HepG2 (cell line): ENCODE results near the gene TMCC1. TPM values are rescaled to one million over a fixed set of nuclear protein-coding genes. Genes with fewer than 3 reads are reported as not detected.

ENCODE experiments used
- EHMT2 ChIP-seq: fragments of 200-600 bp; sonication (generic); IDR thresholded peaks from 2 replicates; pipeline ENCODE4 v1.7.0; 2017; ENCODE audit warnings: antibody characterized with exemption, low read depth, low read length, borderline replicate concordance
- FOXJ3 ChIP-seq: sonication (generic); formaldehyde crosslinking; IDR thresholded peaks from 2 replicates; pipeline ENCODE4 v1.4.0; 2020; ENCODE audit warnings: missing genetic modification reagents, mild to moderate bottlenecking, borderline replicate concordance
- GPN1 ChIP-seq: sonication (generic); formaldehyde crosslinking; IDR thresholded peaks from 2 replicates; pipeline ENCODE4 v1.5.1; 2020; ENCODE audit warnings: missing genetic modification reagents, borderline replicate concordance
- SMARCC2 ChIP-seq: fragments of 450-650 bp; IDR thresholded peaks from 2 replicates; pipeline ENCODE4 v1.6.1; 2017; ENCODE audit warnings: antibody characterized with exemption, mild to moderate bottlenecking
- SNAPC2 ChIP-seq: sonication (generic); formaldehyde crosslinking; IDR thresholded peaks from 2 replicates; pipeline ENCODE4 v1.8.1; 2022; ENCODE audit warnings: mild to moderate bottlenecking, missing genetic modification reagents
- ZBTB8A ChIP-seq: sonication (generic); formaldehyde crosslinking; IDR thresholded peaks from 2 replicates; pipeline ENCODE4 v1.4.0; 2020; ENCODE audit warnings: mild to moderate bottlenecking, low read depth, missing genetic modification reagents, borderline replicate concordance
- ZNF292 ChIP-seq: sonication (generic); formaldehyde crosslinking; IDR thresholded peaks from 2 replicates; pipeline ENCODE4 v1.8.1; 2022; ENCODE audit warnings: mild to moderate bottlenecking, low read depth, missing genetic modification reagents, borderline replicate concordance
- ZNF30 ChIP-seq: sonication (generic); formaldehyde crosslinking; IDR thresholded peaks from 2 replicates; pipeline ENCODE4 v1.5.0; 2020; ENCODE audit warnings: mild to moderate bottlenecking, missing genetic modification reagents
- ZNF572 ChIP-seq: sonication (generic); formaldehyde crosslinking; IDR thresholded peaks from 2 replicates; pipeline ENCODE4 v1.5.1; 2020; ENCODE audit warnings: mild to moderate bottlenecking, missing genetic modification reagents
- ZNF616 ChIP-seq: sonication (generic); formaldehyde crosslinking; IDR thresholded peaks from 2 replicates; pipeline ENCODE4 v1.5.0; 2020; ENCODE audit warnings: low read depth, mild to moderate bottlenecking, missing genetic modification reagents
- ZNF737 ChIP-seq: sonication (generic); formaldehyde crosslinking; IDR thresholded peaks from 2 replicates; pipeline ENCODE4 v1.5.0; 2020; ENCODE audit warnings: missing genetic modification reagents, mild to moderate bottlenecking, borderline replicate concordance
- ZNF75D ChIP-seq: sonication (generic); formaldehyde crosslinking; IDR thresholded peaks from 2 replicates; pipeline ENCODE4 v1.8.1; 2023; ENCODE audit warnings: missing genetic modification reagents, mild to moderate bottlenecking, borderline replicate concordance
- polyA plus RNA-seq, 8 experiments: library from polyadenylated mRNA; depleted of rRNA in 3 of 8; stranded (reverse) in 7 of 8; unstranded in 1 of 8; fragments of >200 nt; fragmentation: Illumina TruSeq in 4 of 8; extraction: Trizol in 4 of 8; gene quantifications; 2 replicates each; pipeline versions ENCODE4 v1.2.1 to v1.2.3, GENCODE V29; 2011 to 2016; ENCODE audit warnings: low read depth in 4 of 8, missing spikeins in 1 of 8, mixed read lengths in 1 of 8; ENCODE audit not compliant: insufficient read depth in 1 of 8
- total RNA-seq, 5 experiments: library from RNA; depleted of rRNA; stranded (reverse); fragments of >200 nt; fragmentation: Illumina TruSeq; extraction: Trizol; gene quantifications; 2 replicates each; pipeline ENCODE4 v1.2.3, GENCODE V29; 2016; ENCODE audit warnings: low read depth in 1 of 5
- TF ChIP-seq, protein P1 (sequence below): sonication (generic); formaldehyde crosslinking; IDR thresholded peaks from 2 replicates; pipeline ENCODE4 v1.5.0; 2020; ENCODE audit warnings: missing genetic modification reagents
- TF ChIP-seq, protein P2 (sequence below): sonication (generic); formaldehyde crosslinking; IDR thresholded peaks from 2 replicates; pipeline ENCODE4 v1.5.1; 2020; ENCODE audit warnings: mild to moderate bottlenecking, missing genetic modification reagents
- TF ChIP-seq, protein P3 (sequence below): sonication (generic); formaldehyde crosslinking; IDR thresholded peaks from 2 replicates; pipeline ENCODE4 v1.5.1; 2020; ENCODE audit warnings: mild to moderate bottlenecking, missing genetic modification reagents, borderline replicate concordance
- TF ChIP-seq, protein P4 (sequence below), 2 experiments: fragments of 450-650 bp in 1 of 2; sonication (generic) in 1 of 2; formaldehyde crosslinking; IDR thresholded peaks; 2 replicates each; pipeline versions ENCODE4 v1.5.0 to v1.8.0; 2020 to 2022; ENCODE audit warnings: mild to moderate bottlenecking in 1 of 2, missing genetic modification reagents in 1 of 2

Gene TMCC1
- total and polyA plus RNA-seq, 2 of the 13 experiments (the other 11 are each of a cell fraction or from before 2014, with no cell fraction given) = 12.1 to 264 TPM

DNA sequence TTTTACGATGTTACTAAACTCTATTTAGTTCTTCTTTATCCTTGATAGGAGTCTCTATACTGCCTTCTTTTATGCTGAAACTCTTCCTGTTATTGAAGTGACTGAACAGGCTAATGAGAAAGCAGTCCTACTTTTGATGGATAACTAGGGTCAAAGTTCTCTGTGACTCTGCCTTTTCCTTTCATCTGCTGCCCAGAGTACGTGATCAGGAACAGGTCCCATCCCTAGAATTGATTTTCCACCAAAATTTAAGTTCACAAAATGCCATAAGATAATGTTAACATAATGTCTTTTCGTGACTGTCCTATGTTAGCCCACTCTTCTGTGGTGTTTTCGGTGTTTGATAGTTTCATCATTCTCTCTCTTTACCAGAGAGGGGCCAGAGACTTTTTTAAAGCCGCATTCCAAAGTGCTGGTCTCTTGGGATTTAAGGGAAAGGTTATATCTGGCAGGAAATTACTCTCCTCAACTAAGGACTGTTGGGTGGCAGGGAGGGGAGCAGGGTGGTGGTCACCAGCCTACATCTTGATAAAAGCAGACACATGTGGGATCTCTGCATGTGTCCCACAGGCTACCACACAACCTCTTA, 236.8 kb downstream of the TMCC1 start (continued):
- 0 out of 2 replicates have a peak, but pooled peaks have one; percentile 38 for TF ChIP-seq SNAPC2 (CRISPR knock-in tag)
- TF ChIP-seq, protein P1, sequence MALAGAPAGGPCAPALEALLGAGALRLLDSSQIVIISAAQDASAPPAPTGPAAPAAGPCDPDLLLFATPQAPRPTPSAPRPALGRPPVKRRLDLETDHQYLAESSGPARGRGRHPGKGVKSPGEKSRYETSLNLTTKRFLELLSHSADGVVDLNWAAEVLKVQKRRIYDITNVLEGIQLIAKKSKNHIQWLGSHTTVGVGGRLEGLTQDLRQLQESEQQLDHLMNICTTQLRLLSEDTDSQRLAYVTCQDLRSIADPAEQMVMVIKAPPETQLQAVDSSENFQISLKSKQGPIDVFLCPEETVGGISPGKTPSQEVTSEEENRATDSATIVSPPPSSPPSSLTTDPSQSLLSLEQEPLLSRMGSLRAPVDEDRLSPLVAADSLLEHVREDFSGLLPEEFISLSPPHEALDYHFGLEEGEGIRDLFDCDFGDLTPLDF (CRISPR knock-in tag) = no peak
- TF ChIP-seq ZNF737 (CRISPR knock-in tag) = no peak
- no peak; the same call in 1 of the 2 replicates for TF ChIP-seq FOXJ3 (CRISPR knock-in tag)
- TF ChIP-seq, protein P2, sequence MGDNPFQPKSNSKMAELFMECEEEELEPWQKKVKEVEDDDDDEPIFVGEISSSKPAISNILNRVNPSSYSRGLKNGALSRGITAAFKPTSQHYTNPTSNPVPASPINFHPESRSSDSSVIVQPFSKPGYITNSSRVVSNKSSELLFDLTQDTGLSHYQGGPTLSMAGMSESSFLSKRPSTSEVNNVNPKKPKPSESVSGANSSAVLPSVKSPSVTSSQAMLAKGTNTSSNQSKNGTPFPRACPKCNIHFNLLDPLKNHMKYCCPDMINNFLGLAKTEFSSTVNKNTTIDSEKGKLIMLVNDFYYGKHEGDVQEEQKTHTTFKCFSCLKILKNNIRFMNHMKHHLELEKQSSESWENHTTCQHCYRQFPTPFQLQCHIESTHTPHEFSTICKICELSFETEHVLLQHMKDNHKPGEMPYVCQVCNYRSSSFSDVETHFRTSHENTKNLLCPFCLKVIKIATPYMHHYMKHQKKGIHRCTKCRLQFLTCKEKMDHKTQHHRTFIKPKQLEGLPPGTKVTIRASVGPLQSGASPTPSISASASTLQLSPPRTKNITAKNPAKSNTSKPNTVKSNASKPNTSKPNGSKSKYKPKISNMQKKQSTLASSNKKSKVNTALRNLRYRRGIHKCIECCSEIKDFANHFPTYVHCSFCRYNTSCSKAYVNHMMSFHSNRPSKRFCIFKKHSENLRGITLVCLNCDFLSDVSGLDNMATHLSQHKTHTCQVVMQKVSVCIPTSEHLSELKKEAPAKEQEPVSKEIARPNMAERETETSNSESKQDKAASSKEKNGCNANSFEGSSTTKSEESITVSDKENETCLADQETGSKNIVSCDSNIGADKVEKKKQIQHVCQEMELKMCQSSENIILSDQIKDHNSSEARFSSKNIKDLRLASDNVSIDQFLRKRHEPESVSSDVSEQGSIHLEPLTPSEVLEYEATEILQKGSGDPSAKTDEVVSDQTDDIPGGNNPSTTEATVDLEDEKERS (CRISPR knock-in tag) = no peak
- TF ChIP-seq GPN1 (CRISPR knock-in tag) = no peak
- TF ChIP-seq ZNF75D (CRISPR knock-in tag) = no peak
- no peak for TF ChIP-seq ZNF30 (CRISPR knock-in tag)
- no peak for TF ChIP-seq EHMT2
- TF ChIP-seq, protein P3, sequence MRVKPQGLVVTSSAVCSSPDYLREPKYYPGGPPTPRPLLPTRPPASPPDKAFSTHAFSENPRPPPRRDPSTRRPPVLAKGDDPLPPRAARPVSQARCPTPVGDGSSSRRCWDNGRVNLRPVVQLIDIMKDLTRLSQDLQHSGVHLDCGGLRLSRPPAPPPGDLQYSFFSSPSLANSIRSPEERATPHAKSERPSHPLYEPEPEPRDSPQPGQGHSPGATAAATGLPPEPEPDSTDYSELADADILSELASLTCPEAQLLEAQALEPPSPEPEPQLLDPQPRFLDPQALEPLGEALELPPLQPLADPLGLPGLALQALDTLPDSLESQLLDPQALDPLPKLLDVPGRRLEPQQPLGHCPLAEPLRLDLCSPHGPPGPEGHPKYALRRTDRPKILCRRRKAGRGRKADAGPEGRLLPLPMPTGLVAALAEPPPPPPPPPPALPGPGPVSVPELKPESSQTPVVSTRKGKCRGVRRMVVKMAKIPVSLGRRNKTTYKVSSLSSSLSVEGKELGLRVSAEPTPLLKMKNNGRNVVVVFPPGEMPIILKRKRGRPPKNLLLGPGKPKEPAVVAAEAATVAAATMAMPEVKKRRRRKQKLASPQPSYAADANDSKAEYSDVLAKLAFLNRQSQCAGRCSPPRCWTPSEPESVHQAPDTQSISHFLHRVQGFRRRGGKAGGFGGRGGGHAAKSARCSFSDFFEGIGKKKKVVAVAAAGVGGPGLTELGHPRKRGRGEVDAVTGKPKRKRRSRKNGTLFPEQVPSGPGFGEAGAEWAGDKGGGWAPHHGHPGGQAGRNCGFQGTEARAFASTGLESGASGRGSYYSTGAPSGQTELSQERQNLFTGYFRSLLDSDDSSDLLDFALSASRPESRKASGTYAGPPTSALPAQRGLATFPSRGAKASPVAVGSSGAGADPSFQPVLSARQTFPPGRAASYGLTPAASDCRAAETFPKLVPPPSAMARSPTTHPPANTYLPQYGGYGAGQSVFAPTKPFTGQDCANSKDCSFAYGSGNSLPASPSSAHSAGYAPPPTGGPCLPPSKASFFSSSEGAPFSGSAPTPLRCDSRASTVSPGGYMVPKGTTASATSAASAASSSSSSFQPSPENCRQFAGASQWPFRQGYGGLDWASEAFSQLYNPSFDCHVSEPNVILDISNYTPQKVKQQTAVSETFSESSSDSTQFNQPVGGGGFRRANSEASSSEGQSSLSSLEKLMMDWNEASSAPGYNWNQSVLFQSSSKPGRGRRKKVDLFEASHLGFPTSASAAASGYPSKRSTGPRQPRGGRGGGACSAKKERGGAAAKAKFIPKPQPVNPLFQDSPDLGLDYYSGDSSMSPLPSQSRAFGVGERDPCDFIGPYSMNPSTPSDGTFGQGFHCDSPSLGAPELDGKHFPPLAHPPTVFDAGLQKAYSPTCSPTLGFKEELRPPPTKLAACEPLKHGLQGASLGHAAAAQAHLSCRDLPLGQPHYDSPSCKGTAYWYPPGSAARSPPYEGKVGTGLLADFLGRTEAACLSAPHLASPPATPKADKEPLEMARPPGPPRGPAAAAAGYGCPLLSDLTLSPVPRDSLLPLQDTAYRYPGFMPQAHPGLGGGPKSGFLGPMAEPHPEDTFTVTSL (CRISPR knock-in tag) = peak; percentile 36; the same call in 1 of the 2 replicates
- TF ChIP-seq ZNF572 = no peak
- TF ChIP-seq, protein P4, sequence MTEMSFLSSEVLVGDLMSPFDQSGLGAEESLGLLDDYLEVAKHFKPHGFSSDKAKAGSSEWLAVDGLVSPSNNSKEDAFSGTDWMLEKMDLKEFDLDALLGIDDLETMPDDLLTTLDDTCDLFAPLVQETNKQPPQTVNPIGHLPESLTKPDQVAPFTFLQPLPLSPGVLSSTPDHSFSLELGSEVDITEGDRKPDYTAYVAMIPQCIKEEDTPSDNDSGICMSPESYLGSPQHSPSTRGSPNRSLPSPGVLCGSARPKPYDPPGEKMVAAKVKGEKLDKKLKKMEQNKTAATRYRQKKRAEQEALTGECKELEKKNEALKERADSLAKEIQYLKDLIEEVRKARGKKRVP (CRISPR knock-in tag; IDR thresholded peaks at IDR 0.05) = peak in 1 of 2 experiments; percentile 82; a peak in 2 of 4 replicates
- no peak for TF ChIP-seq ZNF292 (CRISPR knock-in tag)
- TF ChIP-seq ZBTB8A (CRISPR knock-in tag) = no peak
- TF ChIP-seq SMARCC2 = no peak
- no peak for TF ChIP-seq ZNF616 (CRISPR knock-in tag)
